Measurements from ENCODE around the gene ETV6.

GRCh38 chr12:11688831-11689230 is 39.4 kb downstream of the ETV6 start:
- TF ChIP-seq POLR2A (IDR thresholded peaks at IDR 0.05), result no peak
- no peak for TF ChIP-seq CTCF (IDR thresholded peaks at IDR 0.05)

Data from testis (tissue), 2 donors.